GM19193 (cell line): Measurements from ENCODE around the gene NEUROG1.

Source experiments
- POLR2A ChIP-seq: IDR thresholded peaks from 4 replicates; pipeline ENCODE4 v1.6.1; 2011; ENCODE audit not compliant: insufficient read depth, insufficient read length; ENCODE audit errors: extremely low read depth

The NEUROG1 gene

DNA sequence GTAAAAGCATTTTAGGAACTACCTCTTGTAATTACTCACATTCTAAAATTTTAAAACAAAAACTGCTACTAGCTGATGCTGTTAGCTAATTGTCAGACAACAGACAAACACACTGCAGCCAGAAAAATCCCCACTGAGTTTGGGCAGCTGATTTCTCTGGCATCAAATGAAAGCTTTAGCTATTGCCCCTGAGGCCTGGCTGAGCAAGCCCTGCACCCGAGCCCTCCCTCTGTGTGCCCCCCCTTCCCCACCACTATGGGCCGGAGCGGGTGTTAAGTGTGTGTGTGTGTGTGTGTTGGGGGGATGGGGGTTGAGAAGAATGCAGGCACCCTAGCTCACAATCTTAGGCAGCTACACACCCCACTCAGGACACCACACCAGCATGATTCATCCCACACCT, 2.4 kb downstream of the NEUROG1 start:
- no peak for TF ChIP-seq POLR2A

- no peak for TF ChIP-seq POLR2A
These were observed 8.8 kb downstream of the NEUROG1 start for GRCh38 chr5:135526924-135527323.

DNA sequence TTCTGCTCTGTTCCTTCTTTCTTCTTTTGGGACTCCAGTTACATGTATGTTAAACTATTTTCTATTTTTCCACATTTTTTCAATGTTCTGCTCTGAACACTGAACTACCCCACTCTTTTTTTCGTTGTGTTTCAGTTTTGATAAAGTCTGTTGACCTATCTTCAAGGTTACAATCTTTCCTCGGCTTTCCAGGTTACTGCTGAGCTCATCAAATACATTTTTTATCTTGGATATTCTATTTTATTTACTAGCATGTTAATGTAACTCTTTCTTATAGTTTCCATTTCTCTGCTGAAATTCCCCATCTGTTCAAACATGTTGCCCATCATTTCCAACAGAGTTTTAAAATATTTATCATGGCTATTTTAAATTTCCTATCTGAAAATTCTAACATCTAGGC, 13.8 kb downstream of the NEUROG1 start:
- TF ChIP-seq POLR2A, result no peak

- no peak for TF ChIP-seq POLR2A
These were observed 18.1 kb downstream of the NEUROG1 start for GRCh38 chr5:135517631-135518030.

DNA sequence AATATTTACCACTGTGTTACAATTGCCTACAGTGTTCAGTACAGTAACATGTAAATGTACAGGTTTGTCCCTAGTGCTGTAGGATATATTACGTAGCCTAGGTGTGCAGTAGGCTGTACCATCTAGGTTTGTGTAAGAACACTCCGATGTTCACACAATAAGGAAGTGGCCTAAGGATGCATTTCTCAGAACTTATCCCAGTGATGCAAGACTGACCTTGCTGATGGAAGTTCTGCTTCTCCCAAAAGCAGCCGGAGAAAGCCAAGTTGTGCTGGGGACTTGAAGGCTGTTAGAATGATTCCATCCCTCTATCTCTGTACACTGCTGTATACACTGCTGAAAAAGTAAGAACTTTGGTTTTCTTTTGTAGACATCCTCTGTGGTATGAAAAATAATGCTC, 21.6 kb downstream of the NEUROG1 start:
- no peak for TF ChIP-seq POLR2A

DNA sequence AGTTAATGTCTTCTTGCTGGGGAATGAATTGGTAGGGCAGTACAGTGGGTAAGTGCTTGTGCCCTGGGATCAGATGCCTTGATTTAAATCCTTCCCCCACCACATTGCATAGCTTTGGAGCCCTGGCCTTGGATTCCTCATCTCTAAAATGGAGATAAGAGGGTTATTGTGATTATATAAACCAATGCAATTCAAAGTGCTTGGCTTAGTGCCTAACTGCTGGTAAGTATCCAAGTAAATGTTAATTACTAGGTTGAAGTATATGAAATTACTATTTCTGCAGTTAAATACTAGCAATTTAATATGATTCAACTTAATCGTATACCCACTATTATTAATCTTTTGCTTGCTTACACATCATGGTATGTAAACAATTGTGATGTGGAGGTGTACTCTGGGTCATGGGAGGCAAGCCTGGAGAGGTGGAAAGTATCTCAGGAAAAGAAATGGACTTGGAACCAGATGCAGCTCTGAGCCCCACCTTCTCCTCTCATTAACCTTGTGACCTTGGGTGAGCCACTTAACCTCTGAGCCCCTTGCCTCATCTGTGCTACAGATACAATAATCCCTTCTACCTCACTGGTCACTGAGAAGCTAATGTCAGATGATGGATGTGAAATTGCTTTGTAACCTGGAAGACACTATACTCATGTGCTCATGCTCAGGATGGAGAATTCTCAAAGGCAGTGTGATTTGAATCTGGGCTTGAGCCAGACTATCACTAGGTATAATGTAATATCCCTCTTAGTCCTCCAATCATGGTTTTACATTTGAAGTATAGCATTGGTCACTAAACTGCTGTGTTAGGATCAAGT, 23.8 kb downstream of the NEUROG1 start:
- no peak for TF ChIP-seq POLR2A

DNA sequence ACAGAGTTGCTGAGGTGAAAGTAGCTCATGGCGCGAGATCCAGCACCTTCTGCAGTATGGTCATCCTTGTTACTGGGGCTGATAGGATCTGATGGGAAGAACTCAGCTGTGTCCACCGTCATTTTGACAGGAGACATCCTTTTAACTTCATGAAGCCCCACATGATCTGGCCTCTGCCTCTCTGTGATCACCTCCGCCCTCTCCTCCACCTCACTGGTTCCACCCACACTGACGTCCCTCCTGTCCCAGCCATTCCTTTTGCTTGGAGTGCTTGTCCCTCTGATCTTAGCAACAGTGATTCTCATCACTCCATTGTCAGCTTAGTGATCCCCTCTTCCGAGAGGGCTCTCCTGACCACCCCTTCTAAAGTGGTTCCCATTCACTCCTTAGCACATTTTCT, 25.8 kb downstream of the NEUROG1 start:
- TF ChIP-seq POLR2A, result no peak

- no peak for TF ChIP-seq POLR2A
These were observed 27.2 kb downstream of the NEUROG1 start for GRCh38 chr5:135508496-135509005.

GRCh38 chr5:135505973-135506372, 29.8 kb downstream of the NEUROG1 start:
- TF ChIP-seq POLR2A, result no peak

GRCh38 chr5:135504376-135504775, 31.4 kb downstream of the NEUROG1 start:
- TF ChIP-seq POLR2A, result no peak

- TF ChIP-seq POLR2A, result no peak
These were observed 31.9 kb downstream of the NEUROG1 start for GRCh38 chr5:135503871-135504270.

- TF ChIP-seq POLR2A, result no peak
These were observed 32.8 kb downstream of the NEUROG1 start for GRCh38 chr5:135502836-135503520.

DNA sequence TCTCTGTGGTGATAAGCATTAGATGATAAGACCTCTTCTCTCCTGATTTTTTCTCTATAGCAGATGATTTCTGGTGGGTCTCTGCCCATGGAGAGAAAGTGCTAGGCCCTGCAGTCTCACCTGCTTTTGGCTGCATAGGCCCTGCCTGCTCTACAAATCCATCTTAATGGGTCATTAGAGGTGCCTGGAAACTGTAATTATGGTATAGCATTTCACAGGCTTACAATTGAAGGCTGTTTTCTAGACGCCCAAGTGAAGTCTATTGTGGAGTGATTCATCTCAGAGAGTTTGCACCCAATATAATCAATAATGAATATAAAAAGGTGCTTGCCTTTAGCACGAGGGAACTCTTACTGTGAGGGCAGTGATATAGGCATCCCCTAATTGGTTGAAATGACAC, 33.8 kb downstream of the NEUROG1 start:
- TF ChIP-seq POLR2A, result no peak

DNA sequence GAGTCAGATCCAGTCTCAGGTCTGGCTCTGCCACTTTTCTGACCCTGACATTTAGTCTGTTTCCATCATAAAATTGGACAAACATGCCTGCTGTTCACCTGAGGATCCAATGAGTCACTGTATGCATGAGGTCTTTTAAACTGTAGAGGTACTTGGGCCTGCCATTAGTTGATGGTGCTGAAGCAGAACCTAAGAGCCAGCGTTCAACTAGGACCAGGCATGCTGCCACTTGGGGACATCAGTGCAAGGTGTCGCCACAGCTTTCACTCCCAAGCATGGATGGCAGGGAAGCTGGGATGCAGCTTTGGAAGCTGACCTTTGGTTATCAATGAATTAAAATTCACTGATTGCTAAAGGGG, 37.1 kb downstream of the NEUROG1 start:
- TF ChIP-seq POLR2A, result no peak

DNA sequence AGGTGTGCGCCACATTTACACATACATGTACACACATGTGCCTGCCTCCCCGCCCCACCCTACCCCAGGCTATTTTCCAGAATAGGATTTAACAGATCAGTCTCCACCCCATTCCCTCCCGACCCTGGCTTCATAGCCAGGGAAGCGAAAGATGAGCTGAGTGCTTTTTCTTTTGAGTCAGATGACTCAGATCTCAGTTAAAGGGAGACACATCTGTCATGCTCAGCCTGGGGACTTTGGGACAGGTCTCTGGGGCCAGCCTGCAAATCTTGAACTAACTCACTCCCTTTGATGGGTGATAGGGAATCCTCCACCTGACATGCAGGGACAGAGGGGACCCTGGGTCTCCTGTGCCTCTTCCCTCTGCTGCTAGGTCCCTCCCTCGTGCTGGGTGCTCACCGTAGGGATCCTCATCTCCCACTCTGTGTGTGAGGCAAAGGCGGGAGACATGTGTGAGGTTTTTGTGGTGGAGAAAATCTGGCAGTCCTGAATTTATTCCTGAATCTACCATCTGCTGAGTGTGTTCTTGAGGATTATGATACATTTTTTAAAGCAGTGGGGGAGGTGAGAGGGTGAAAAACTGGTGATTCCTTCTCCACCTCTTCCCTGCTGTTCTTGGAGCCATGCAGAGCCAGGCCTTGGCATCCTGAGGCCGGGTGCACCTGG, 37.7 kb downstream of the NEUROG1 start:
- no peak for TF ChIP-seq POLR2A
